ENCODE data around the gene PSMB2.

The PSMB2 gene

DNA sequence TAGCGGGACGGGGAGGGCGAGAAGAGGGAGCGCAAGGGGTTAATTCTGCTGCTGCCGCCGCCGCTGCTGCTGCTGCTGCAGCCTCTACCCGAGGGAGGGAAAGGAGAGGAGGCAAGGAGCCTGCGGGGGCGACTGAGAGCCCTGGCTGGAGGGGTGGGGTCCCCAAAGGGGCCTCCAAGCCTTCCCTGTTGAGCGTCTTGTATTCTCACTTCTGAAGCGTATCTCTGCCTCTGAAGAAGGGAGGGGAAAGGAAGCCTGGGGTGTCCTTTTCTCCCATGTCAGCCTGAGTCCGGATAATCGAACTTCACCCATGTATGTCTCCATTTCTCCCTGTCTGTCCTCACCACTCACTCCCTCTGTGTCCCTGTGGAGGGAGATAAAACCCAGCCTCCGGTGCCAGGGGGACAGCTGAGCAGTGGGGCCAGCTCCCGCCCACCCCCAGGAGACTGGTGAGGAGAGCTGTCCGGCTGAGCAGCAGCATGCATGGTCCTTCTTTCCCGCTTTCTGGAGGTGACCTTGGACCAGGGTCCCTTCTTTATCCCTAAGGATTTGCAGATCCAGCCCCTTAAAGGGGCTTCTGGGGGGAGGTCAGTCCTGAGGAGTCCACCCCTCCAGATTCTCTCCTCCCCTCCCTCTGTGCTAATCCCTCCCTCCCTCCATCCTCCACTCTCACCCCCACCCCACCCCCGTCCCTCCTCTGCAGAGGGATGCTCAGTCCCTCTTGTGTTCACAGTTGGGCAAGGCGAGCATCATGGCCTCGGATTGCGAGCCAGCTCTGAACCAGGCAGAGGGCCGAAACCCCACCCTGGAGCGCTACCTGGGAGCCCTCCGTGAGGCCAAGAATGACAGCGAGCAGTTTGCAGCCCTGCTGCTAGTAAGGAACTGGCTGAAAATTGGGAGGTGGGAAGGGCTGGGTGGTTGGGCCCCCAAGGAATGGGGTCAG, 82.7 kb downstream of the PSMB2 start:
- Histone ChIP-seq H3K9me3 (ENCODE audit: control insufficient read depth in 2 of 2, low read length in 2 of 2) (no peaks in the 10 kb centered on the region), H3K27ac (ENCODE audit: low read depth in 2 of 2, low read length in 2 of 2) (peak overlapping the region; percentile 91 to 97), H3K27me3 (ENCODE audit: control insufficient read depth in 2 of 2, insufficient read depth in 2 of 2, low read length in 2 of 2) (no peaks in the 10 kb centered on the region), H3K9ac (ENCODE audit: low read depth in 1 of 2, low read length in 2 of 2) (peak overlapping the region; percentile 83 to 87), H3K4me3 (ENCODE audit: low read length in 2 of 2) (peak overlapping the region; percentile 91 to 92), H3K4me1 (ENCODE audit: control insufficient read depth in 2 of 2, insufficient read depth in 2 of 2, low read length in 2 of 2) (peaks cover 19 to 22% of the 10 kb centered on the region in 2 donors), H3K36me3 (ENCODE audit: control insufficient read depth in 2 of 2, insufficient read depth in 2 of 2, low read length in 2 of 2) (peaks cover 3 to 4% of the 10 kb centered on the region in 2 donors)

DNA sequence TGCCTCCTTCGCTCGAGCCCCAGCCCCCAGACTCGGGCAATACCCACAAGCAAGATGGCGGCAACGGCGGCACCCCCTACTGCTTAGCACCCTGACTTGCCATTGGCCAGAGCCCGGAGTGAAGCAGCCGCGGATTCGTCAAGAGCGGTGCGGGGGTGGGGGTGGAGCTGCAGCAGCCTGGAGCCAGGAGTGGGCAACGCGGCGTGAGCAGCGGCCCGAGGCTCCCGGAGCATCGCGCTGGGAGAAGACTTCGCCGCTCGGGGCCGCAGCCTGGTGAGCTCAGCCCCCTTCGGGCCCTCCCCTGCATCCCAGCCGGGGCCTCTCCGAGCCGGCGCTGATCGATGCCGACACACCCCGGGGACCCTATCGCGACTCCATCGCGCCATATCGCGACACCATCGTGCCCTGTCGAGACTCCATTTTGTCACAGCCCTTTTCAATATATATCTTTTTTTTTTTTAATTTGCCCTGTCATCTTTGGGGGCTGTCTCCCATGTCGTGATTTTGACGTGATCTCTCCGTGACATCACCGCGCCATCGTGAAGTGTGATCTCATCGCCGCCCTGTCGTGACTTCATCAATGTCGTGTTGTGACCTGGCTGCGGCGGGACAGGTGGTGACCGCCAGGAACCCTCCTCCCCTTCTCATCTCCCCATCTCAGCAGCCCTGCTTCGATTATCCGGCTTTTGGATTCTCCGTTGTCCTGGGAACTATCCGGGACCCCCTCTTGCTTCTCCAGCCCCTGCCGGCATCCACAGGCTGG, 83.5 kb downstream of the PSMB2 start, which contains the start of gene NCDN:
NCDN (plus strand) TSS at position 189 of the 763 bp plus-strand sequence; CDS start at position 581, 392 bp downstream.
- Histone ChIP-seq H3K27ac (ENCODE audit: low read depth in 2 of 2, low read length in 2 of 2) (peak within 1 kb of the TSS; percentile 91 to 97), H3K4me1 (ENCODE audit: control insufficient read depth in 2 of 2, insufficient read depth in 2 of 2, low read length in 2 of 2) (peaks cover 19 to 22% of the 10 kb centered on the region in 2 donors)

GRCh38 chr1:35557118-35557610, 84.2 kb downstream of the PSMB2 start, which contains the start of gene KIAA0319L:
KIAA0319L (minus strand) TSS chr1:35557403; CDS start chr1:35554491, 2,912 bp downstream.
- peak within 1 kb of the TSS; percentile 91 to 92 for H3K4me3 ChIP-seq (ENCODE audit: low read length in 2 of 2)
- H3K4me1 ChIP-seq (ENCODE audit: control insufficient read depth in 2 of 2, insufficient read depth in 2 of 2, low read length in 2 of 2) = peaks cover 19 to 22% of the 10 kb centered on the region in 2 donors
- no peaks in the 10 kb centered on the region for H3K27me3 ChIP-seq (ENCODE audit: control insufficient read depth in 2 of 2, insufficient read depth in 2 of 2, low read length in 2 of 2)
- peak within 1 kb of the TSS; percentile 83 to 87 for H3K9ac ChIP-seq (ENCODE audit: low read depth in 1 of 2, low read length in 2 of 2)
- peak within 1 kb of the TSS; percentile 91 to 97 for H3K27ac ChIP-seq (ENCODE audit: low read depth in 2 of 2, low read length in 2 of 2)
- peaks cover 7 to 16% of the 10 kb centered on the region in 2 donors for H3K36me3 ChIP-seq (ENCODE audit: control insufficient read depth in 2 of 2, insufficient read depth in 2 of 2, low read length in 2 of 2)
- no peaks in the 10 kb centered on the region for H3K9me3 ChIP-seq (ENCODE audit: control insufficient read depth in 2 of 2, low read length in 2 of 2)

More for the DNA sequence above, 83.5 kb downstream of the PSMB2 start, which contains the start of gene NCDN:
- H3K9me3 ChIP-seq (ENCODE audit: control insufficient read depth in 2 of 2, low read length in 2 of 2) = no peaks in the 10 kb centered on the region
- H3K36me3 ChIP-seq (ENCODE audit: control insufficient read depth in 2 of 2, insufficient read depth in 2 of 2, low read length in 2 of 2) = peaks cover 3 to 12% of the 10 kb centered on the region in 2 donors
- H3K27me3 ChIP-seq (ENCODE audit: control insufficient read depth in 2 of 2, insufficient read depth in 2 of 2, low read length in 2 of 2) = no peaks in the 10 kb centered on the region
- peak within 1 kb of the TSS; percentile 83 to 87 for H3K9ac ChIP-seq (ENCODE audit: low read depth in 1 of 2, low read length in 2 of 2)
- H3K4me3 ChIP-seq (ENCODE audit: low read length in 2 of 2) = peak within 1 kb of the TSS; percentile 91 to 92

GRCh38 chr1:35556484-35557117, 84.7 kb downstream of the PSMB2 start:
- Histone ChIP-seq H3K4me3 (ENCODE audit: low read length in 2 of 2) (peak overlapping the region; percentile 91 to 92), H3K9ac (ENCODE audit: low read depth in 1 of 2, low read length in 2 of 2) (peak overlapping the region; percentile 83 to 87), H3K27me3 (ENCODE audit: control insufficient read depth in 2 of 2, insufficient read depth in 2 of 2, low read length in 2 of 2) (no peaks in the 10 kb centered on the region), H3K27ac (ENCODE audit: low read depth in 2 of 2, low read length in 2 of 2) (peak overlapping the region; percentile 91 to 97), H3K4me1 (ENCODE audit: control insufficient read depth in 2 of 2, insufficient read depth in 2 of 2, low read length in 2 of 2) (peaks cover 19 to 22% of the 10 kb centered on the region in 2 donors), H3K9me3 (ENCODE audit: control insufficient read depth in 2 of 2, low read length in 2 of 2) (no peaks in the 10 kb centered on the region), H3K36me3 (ENCODE audit: control insufficient read depth in 2 of 2, insufficient read depth in 2 of 2, low read length in 2 of 2) (peaks cover 7 to 21% of the 10 kb centered on the region in 2 donors)

DNA sequence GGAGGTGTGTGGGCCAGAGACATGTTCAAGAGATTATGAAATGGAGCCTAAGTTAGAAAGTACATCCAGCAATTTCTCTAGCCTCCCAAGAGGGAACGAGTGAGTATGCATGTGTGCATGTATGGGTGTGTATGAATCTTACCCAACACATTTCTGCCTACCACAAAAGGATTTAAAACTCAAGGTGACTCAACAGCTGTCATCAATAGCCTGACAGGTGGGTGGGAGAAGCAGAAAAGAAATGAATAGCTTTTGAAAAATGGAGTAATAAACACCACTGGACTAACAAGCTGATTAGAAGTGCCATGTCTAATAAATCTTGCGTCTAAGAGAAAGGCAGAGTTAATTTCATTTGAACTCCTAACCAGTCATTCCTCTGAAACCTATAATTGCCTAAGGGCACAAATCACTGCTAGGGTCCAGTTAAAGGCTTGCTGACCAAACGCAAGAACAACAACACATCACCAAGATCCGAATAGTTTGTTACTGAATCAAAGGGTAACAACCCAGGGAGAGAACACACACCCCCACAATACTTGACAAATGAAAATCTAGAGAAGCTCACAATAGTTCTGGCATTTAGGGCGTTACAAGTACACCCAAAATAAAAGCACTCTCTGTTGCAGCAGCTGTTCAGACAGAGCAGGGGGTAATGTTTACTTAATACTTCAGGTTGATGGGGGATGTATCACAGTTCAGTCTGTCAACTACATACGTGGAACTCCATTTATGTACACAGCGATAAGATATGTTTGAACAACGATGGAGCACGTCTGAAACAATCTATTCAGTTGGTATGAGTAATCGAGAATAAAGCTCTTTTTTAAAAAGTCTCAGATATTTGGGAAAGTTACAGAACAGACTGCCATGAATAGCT, 85.5 kb downstream of the PSMB2 start:
- Histone ChIP-seq H3K4me1 (ENCODE audit: control insufficient read depth in 2 of 2, insufficient read depth in 2 of 2, low read length in 2 of 2) (peaks cover 19 to 22% of the 10 kb centered on the region in 2 donors), H3K36me3 (ENCODE audit: control insufficient read depth in 2 of 2, insufficient read depth in 2 of 2, low read length in 2 of 2) (peaks cover 7 to 25% of the 10 kb centered on the region in 2 donors), H3K27ac (ENCODE audit: low read depth in 2 of 2, low read length in 2 of 2) (peak overlapping the region; percentile 91 to 97), H3K9ac (ENCODE audit: low read depth in 1 of 2, low read length in 2 of 2) (peak overlapping the region in 1 of 2 donors; percentile 87), H3K4me3 (ENCODE audit: low read length in 2 of 2) (peak overlapping the region; percentile 91 to 92), H3K27me3 (ENCODE audit: control insufficient read depth in 2 of 2, insufficient read depth in 2 of 2, low read length in 2 of 2) (no peaks in the 10 kb centered on the region), H3K9me3 (ENCODE audit: control insufficient read depth in 2 of 2, low read length in 2 of 2) (no peaks in the 10 kb centered on the region)

DNA sequence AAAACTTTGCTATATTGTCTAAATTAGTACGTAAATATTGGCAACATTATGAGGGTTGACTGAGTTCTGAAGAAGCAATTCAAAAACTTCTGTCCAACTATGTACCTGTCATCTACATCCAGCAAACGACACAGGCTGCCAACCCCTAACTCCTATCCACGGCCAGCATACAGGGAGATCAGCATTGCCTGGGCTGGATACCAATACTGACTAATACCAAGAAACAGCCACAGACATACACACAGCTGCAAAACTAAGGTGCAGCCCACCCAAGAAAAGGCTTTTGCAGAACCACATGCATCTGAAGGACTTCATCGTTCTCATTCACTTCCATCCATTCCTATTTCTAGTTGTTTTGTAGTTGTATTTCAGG, 86.1 kb downstream of the PSMB2 start:
- Histone ChIP-seq H3K36me3 (ENCODE audit: control insufficient read depth in 2 of 2, insufficient read depth in 2 of 2, low read length in 2 of 2) (peaks cover 7 to 27% of the 10 kb centered on the region in 2 donors), H3K4me1 (ENCODE audit: control insufficient read depth in 2 of 2, insufficient read depth in 2 of 2, low read length in 2 of 2) (peaks cover 19 to 22% of the 10 kb centered on the region in 2 donors), H3K27me3 (ENCODE audit: control insufficient read depth in 2 of 2, insufficient read depth in 2 of 2, low read length in 2 of 2) (no peaks in the 10 kb centered on the region), H3K4me3 (ENCODE audit: low read length in 2 of 2) (peak overlapping the region in 1 of 2 donors; percentile 5), H3K27ac (ENCODE audit: low read depth in 2 of 2, low read length in 2 of 2) (no peak overlapping the region), H3K9ac (ENCODE audit: low read depth in 1 of 2, low read length in 2 of 2) (no peak overlapping the region), H3K9me3 (ENCODE audit: control insufficient read depth in 2 of 2, low read length in 2 of 2) (no peaks in the 10 kb centered on the region)

DNA sequence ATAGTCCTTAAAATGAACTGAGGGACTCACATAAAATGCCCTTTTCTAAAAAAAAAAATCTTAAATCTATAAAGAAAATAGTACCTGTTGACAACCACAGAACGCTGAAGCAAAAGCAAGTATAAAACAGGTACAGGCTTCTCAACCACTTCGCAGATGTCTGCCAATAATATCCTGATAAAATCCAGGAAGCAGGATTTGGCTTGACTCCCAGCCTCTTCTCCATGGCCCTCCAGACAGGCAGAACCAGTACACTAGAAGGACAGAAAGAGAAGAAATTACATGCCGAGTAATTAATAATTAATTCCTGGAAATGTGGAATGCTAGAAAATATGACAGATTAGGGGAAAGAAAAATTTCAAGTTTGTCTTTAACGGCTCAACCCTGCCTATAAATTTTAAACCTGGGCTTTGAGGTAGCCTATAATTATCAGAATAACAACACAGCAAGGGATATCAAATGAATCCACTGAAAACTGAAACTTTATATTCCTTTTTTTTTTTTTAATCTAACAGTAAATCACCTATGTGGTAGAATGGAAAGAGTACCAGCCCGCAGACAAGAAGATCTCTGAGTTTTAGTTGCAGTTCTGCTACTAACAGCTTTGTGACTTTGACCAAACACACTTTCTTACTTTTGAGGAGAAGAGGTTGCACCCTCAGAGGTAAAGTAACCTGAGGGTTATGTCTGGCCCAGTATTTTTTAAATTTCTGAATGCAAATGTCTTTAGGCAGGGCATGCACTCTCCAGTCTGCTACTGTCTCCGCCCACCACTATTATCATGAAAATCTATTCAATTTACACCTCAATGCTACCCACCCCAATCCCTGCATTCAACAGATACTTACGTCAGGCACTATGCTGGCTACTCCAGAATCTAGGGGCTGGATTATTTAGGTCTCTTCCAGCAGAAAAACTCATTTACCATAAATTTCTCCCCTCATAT, 86.8 kb downstream of the PSMB2 start:
- Histone ChIP-seq H3K4me1 (ENCODE audit: control insufficient read depth in 2 of 2, insufficient read depth in 2 of 2, low read length in 2 of 2) (peaks cover 19 to 22% of the 10 kb centered on the region in 2 donors), H3K4me3 (ENCODE audit: low read length in 2 of 2) (no peak overlapping the region), H3K27me3 (ENCODE audit: control insufficient read depth in 2 of 2, insufficient read depth in 2 of 2, low read length in 2 of 2) (no peaks in the 10 kb centered on the region), H3K36me3 (ENCODE audit: control insufficient read depth in 2 of 2, insufficient read depth in 2 of 2, low read length in 2 of 2) (peaks cover 10 to 27% of the 10 kb centered on the region in 2 donors), H3K9me3 (ENCODE audit: control insufficient read depth in 2 of 2, low read length in 2 of 2) (no peaks in the 10 kb centered on the region), H3K27ac (ENCODE audit: low read depth in 2 of 2, low read length in 2 of 2) (no peak overlapping the region), H3K9ac (ENCODE audit: low read depth in 1 of 2, low read length in 2 of 2) (no peak overlapping the region)

GRCh38 chr1:35553851-35554250, 87.5 kb downstream of the PSMB2 start:
- Histone ChIP-seq H3K4me3 (ENCODE audit: low read length in 2 of 2) (no peak overlapping the region), H3K27me3 (ENCODE audit: control insufficient read depth in 2 of 2, insufficient read depth in 2 of 2, low read length in 2 of 2) (no peaks in the 10 kb centered on the region), H3K4me1 (ENCODE audit: control insufficient read depth in 2 of 2, insufficient read depth in 2 of 2, low read length in 2 of 2) (peaks cover 19 to 22% of the 10 kb centered on the region in 2 donors), H3K9me3 (ENCODE audit: control insufficient read depth in 2 of 2, low read length in 2 of 2) (no peaks in the 10 kb centered on the region), H3K9ac (ENCODE audit: low read depth in 1 of 2, low read length in 2 of 2) (no peak overlapping the region), H3K27ac (ENCODE audit: low read depth in 2 of 2, low read length in 2 of 2) (no peak overlapping the region), H3K36me3 (ENCODE audit: control insufficient read depth in 2 of 2, insufficient read depth in 2 of 2, low read length in 2 of 2) (peaks cover 10 to 28% of the 10 kb centered on the region in 2 donors)
